ENCODE data around the gene TMEM87B. TPM values are rescaled to one million over a fixed set of nuclear protein-coding genes. Genes with fewer than 3 reads are reported as not detected.

TMEM87B gene
- total and polyA plus RNA-seq, 2 of the 4 experiments (the other 2 are of a cell fraction): 6.3 to 12.5 TPM

DNA sequence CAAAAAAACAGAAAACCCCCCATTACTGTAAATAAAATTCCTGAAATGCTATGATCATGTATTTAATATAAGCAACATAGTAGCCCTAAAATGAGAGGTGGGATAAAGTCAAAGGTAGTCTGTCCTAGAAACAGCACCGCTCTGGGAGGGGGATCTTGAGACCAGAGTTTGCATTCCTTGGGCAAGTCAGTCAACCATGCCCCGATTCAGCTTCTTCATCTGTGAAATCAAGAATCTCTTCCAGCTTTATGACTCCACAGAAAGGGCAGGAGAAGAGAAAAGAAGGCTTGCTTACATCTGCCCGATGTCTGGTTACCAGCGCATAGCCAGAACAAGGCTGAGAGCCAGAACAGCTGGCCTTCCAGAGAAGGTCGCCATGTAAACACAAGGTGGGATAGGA lies 81.0 kb downstream of the TMEM87B start:
- 80% methylated on average over 1 of the region's 5 CpGs; no CpG with 5 or more reads in 1 of the 2 experiments for WGBS, 2 experiments (ENCODE audit: extremely low coverage in 2 of 2, insufficient read length in 1 of 2)
- ChIA-PET CTCF (interaction anchor here (0.6 to 0.8 kb wide), 2 partner anchors 14 to 497 kb away, joined by 5 read pairs; no protein-coding TSS in a partner anchor), POLR2A (ENCODE audit: unreplicated experiment) (no interaction called here)
- Histone ChIP-seq H3K18ac (ENCODE audit: low read depth, low read length) (no peak overlapping the region), H2AK5ac (ENCODE audit: low read depth, low read length) (no peak overlapping the region), H4K20me1 (ENCODE audit: insufficient read depth, low read length) (no peaks in the 10 kb centered on the region), H3K27ac (ENCODE audit: insufficient read depth, low read length) (no peak overlapping the region), H3K27me3 (ENCODE audit: control insufficient read depth, insufficient read depth, low read length) (no peaks in the 10 kb centered on the region), H3K4me1 (ENCODE audit: control insufficient read depth, insufficient read depth, low read length) (peaks cover 6% of the 10 kb centered on the region; the same call in 1 of the 2 replicates), H3K9ac (ENCODE audit: low read depth, low read length) (no peak overlapping the region), H4K91ac (ENCODE audit: insufficient read depth, low read depth, low read length) (no peak overlapping the region), H3K79me1 (ENCODE audit: low read depth in 1 of 2, low read length in 2 of 2) (no peaks in the 10 kb centered on the region), H3K23ac (ENCODE audit: low read depth, low read length) (no peak overlapping the region), H3K4me2 (ENCODE audit: low read depth, low read length) (no peak overlapping the region), H3K4me3 (ENCODE audit: insufficient read depth, low read depth, low read length) (no peak overlapping the region), H3K36me3 (ENCODE audit: control insufficient read depth, insufficient read depth, low read length) (no peaks in the 10 kb centered on the region), H3K14ac (replicated peaks; ENCODE audit: low read depth, low read length) (no peak overlapping the region), H3K9me1 (ENCODE audit: insufficient read depth, low read length) (peaks cover 7% of the 10 kb centered on the region), H4K8ac (ENCODE audit: low read depth in 2 of 2, low read length in 2 of 2) (no peak overlapping the region), H2BK5ac (ENCODE audit: low read depth, low read length, poor library complexity, severe bottlenecking) (no peak overlapping the region), H2AFZ (replicated peaks; ENCODE audit: low read length, poor library complexity) (no peak overlapping the region), H3K4ac (ENCODE audit: low read depth, low read length) (no peak overlapping the region), H2AK9ac (replicated peaks; ENCODE audit: low read depth, low read length, poor library complexity) (no peak overlapping the region), H2BK20ac (ENCODE audit: low read depth, low read length) (no peak overlapping the region), H4K5ac (ENCODE audit: low read depth, low read length) (no peak overlapping the region), H2BK15ac (ENCODE audit: low read depth, low read length) (no peak overlapping the region), H3K9me3 (ENCODE audit: control insufficient read depth, insufficient read depth, low read length) (no peaks in the 10 kb centered on the region), H3K56ac (ENCODE audit: extremely low read depth, insufficient read depth, low read length) (no peak overlapping the region), H2BK120ac (ENCODE audit: low read depth, low read length) (no peak overlapping the region)
- dilution Hi-C loops (cut with HindIII; ENCODE audit: low sequenced_read_pairs, unreplicated experiment) (no loop called here), in situ Hi-C loops (cut with MboI; ENCODE audit: low sequenced_read_pairs) (no loop called here), intact Hi-C loops (cut with micrococcal nuclease) (no loop called here)
- ATAC-seq (ENCODE audit: low read depth) (no peak), DNase-seq (no peak)
- BruUV-seq (replicated peaks): no TSS peak
- TF ChIP-seq CHD1 (IDR thresholded peaks at IDR 0.05; ENCODE audit: low read depth, low read length) (no peak), RAD21 (IDR thresholded peaks at IDR 0.05; ENCODE audit: low read length) (no peak), MAFK (IDR thresholded peaks at IDR 0.05; ENCODE audit: low read depth, low read length) (no peak), RCOR1 (IDR thresholded peaks at IDR 0.05; ENCODE audit: insufficient replicate concordance, low read length) (no peak), POLR2A (IDR thresholded peaks at IDR 0.05; ENCODE audit: low read depth, low read length) (no peak), SMC3 (IDR thresholded peaks at IDR 0.05; ENCODE audit: low read depth, low read length) (no peak)

All from IMR-90 (cell line).